OCI-LY1 (cell line): Measurements from ENCODE around the gene MLLT3.

ENCODE experiments used
- H2AFZ ChIP-seq: fragments of 200-600 bp; sonication (generic), shearing (Covaris generic); 2 replicates; pipeline ENCODE4 v1.6.0; 2014; ENCODE audit warnings: antibody characterized with exemption, mild to moderate bottlenecking, low read length
- H3F3A ChIP-seq: fragments of 200-600 bp; sonication (generic), shearing (Covaris generic); 2 replicates; pipeline ENCODE4 v1.6.0; 2014; ENCODE audit warnings: mild to moderate bottlenecking, antibody characterized with exemption, low read length, moderate library complexity; ENCODE audit not compliant: insufficient read depth
- H3K27ac ChIP-seq: fragments of 200-600 bp; sonication (generic); 2 replicates; pipeline ENCODE4 v1.5.1; 2014; ENCODE audit warnings: low read length, mixed run types, mild to moderate bottlenecking, low read depth; ENCODE audit not compliant: poor library complexity, severe bottlenecking
- H3K27me3 ChIP-seq: fragments of 200-600 bp; sonication (generic); 2 replicates; pipeline ENCODE4 v1.6.0; 2014; ENCODE audit warnings: antibody characterized with exemption, mild to moderate bottlenecking, low read length, moderate library complexity; ENCODE audit not compliant: insufficient read depth
- H3K36me3 ChIP-seq: fragments of 200-600 bp; sonication (generic); 2 replicates; pipeline ENCODE4 v1.6.1; 2014; ENCODE audit warnings: mild to moderate bottlenecking, antibody characterized with exemption, low read length, moderate library complexity, mixed read lengths; ENCODE audit not compliant: insufficient read depth
- H3K4me1 ChIP-seq: fragments of 200-600 bp; sonication (generic); 2 replicates; pipeline ENCODE4 v1.5.1; 2014; ENCODE audit warnings: mild to moderate bottlenecking, low read length, moderate library complexity; ENCODE audit not compliant: insufficient read depth, severe bottlenecking
- H3K4me2 ChIP-seq: fragments of 200-600 bp; sonication (generic), shearing (Covaris generic); 2 replicates; pipeline ENCODE4 v1.6.1; 2014; ENCODE audit warnings: low read length
- H3K4me3 ChIP-seq: fragments of 200-600 bp; sonication (generic); 2 replicates; pipeline ENCODE4 v1.5.1; 2014; ENCODE audit warnings: low read length, low read depth, mild to moderate bottlenecking, mixed read lengths; ENCODE audit not compliant: poor library complexity, severe bottlenecking
- H3K79me2 ChIP-seq: fragments of 200-600 bp; shearing (Covaris generic); 2 replicates; pipeline ENCODE4 v1.6.1; 2016; ENCODE audit warnings: mixed run types, low read length, mixed read lengths; ENCODE audit not compliant: insufficient read depth
- H3K9ac ChIP-seq: fragments of 200-600 bp; sonication (generic), shearing (Covaris generic); 2 replicates; pipeline ENCODE4 v1.6.1; 2014; ENCODE audit warnings: mild to moderate bottlenecking, low read length, mixed read lengths
- H3K9me2 ChIP-seq: fragments of 200-600 bp; sonication (generic), shearing (Covaris generic); 2 replicates; pipeline ENCODE4 v1.6.1; 2014; ENCODE audit warnings: low read depth, mild to moderate bottlenecking, low read length, mixed read lengths
- H3K9me3 ChIP-seq: fragments of 200-600 bp; shearing (Covaris generic); 2 replicates; pipeline ENCODE4 v1.6.1; 2014; ENCODE audit warnings: low read length, mixed read lengths
- H4K20me1 ChIP-seq: fragments of 200-600 bp; sonication (generic), shearing (Covaris generic); 2 replicates; pipeline ENCODE4 v1.6.0; 2016; ENCODE audit warnings: mild to moderate bottlenecking, low read length; ENCODE audit not compliant: insufficient read depth
- CTCF ChIP-seq: fragments of 200-600 bp; sonication (generic), shearing (Covaris generic); IDR thresholded peaks from 2 replicates; pipeline ENCODE4 v1.5.1; 2017; ENCODE audit warnings: mild to moderate bottlenecking, antibody characterized with exemption, low read length, moderate library complexity, mixed read lengths
- EZH2 ChIP-seq: fragments of 200-600 bp; sonication (generic), shearing (Covaris generic); IDR thresholded peaks from 2 replicates; pipeline ENCODE4 v1.8.0; 2017; ENCODE audit warnings: borderline replicate concordance, mixed run types, mild to moderate bottlenecking, antibody characterized with exemption, low read length, moderate library complexity, mixed read lengths

MLLT3 gene

GRCh38 chr9:20447291-20447690 is 175.0 kb downstream of the MLLT3 start:
- Histone ChIP-seq H3K4me3 (no peak overlapping the region), H3K9ac (no peak overlapping the region), H3K27ac (no peak overlapping the region)

GRCh38 chr9:20446248-20446647 is 176.1 kb downstream of the MLLT3 start:
- TF ChIP-seq EZH2 = no peak
- no peak for TF ChIP-seq CTCF
- Histone ChIP-seq H3K4me1 (no peaks in the 10 kb centered on the region), H2AFZ (no peak overlapping the region), H3K36me3 (no peaks in the 10 kb centered on the region), H3F3A (no peaks in the 10 kb centered on the region), H3K27me3 (no peaks in the 10 kb centered on the region), H3K9ac (no peak overlapping the region), H3K4me3 (no peak overlapping the region), H3K27ac (no peak overlapping the region), H3K9me3 (no peaks in the 10 kb centered on the region), H4K20me1 (no peaks in the 10 kb centered on the region), H3K9me2 (no peaks in the 10 kb centered on the region), H3K79me2 (no peaks in the 10 kb centered on the region), H3K4me2 (no peak overlapping the region)

More at GRCh38 chr9:20447291-20447690, 175.0 kb downstream of the MLLT3 start:
- Histone ChIP-seq H3K9me2 (no peaks in the 10 kb centered on the region), H4K20me1 (no peaks in the 10 kb centered on the region), H2AFZ (no peak overlapping the region), H3K4me2 (no peak overlapping the region), H3K4me1 (no peaks in the 10 kb centered on the region), H3K79me2 (no peaks in the 10 kb centered on the region), H3K9me3 (no peaks in the 10 kb centered on the region), H3K27me3 (no peaks in the 10 kb centered on the region), H3F3A (no peaks in the 10 kb centered on the region), H3K36me3 (no peaks in the 10 kb centered on the region)
- no peak for TF ChIP-seq CTCF
- TF ChIP-seq EZH2 = no peak

GRCh38 chr9:20442461-20443319 is 179.6 kb downstream of the MLLT3 start:
- H3F3A ChIP-seq = no peaks in the 10 kb centered on the region
- no peak overlapping the region for H2AFZ ChIP-seq

More at GRCh38 chr9:20442461-20443319, 179.6 kb downstream of the MLLT3 start:
- Histone ChIP-seq H3K27me3 (no peaks in the 10 kb centered on the region), H4K20me1 (no peaks in the 10 kb centered on the region), H3K27ac (no peak overlapping the region), H3K79me2 (no peaks in the 10 kb centered on the region), H3K9me2 (no peaks in the 10 kb centered on the region), H3K9me3 (no peaks in the 10 kb centered on the region), H3K36me3 (no peaks in the 10 kb centered on the region), H3K4me3 (no peak overlapping the region), H3K4me2 (no peak overlapping the region), H3K9ac (no peak overlapping the region), H3K4me1 (no peaks in the 10 kb centered on the region)
- TF ChIP-seq CTCF (no peak), EZH2 (no peak)
